ENCODE results near the gene WDFY2.

Gene WDFY2

DNA sequence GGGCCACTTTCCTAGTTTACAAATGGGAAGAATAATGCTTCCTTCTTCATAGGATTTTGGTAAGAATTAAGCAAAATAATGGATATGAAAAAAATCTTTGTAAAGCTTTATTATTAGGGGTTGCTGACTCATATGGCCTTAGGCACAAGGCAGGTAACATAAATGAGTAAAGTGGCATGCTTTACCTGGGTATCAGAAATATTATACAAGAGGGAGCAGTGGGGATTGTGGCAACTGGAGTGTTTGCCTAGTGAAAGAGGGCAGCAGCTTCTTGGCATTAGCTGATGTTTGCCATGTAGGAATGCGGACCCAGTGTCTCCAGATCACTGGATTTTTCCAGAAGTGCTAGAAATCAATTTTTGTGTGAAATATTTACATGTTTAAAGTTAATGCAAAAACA lies 19.5 kb downstream of the WDFY2 start:
- DNase-seq: no peak

DNA sequence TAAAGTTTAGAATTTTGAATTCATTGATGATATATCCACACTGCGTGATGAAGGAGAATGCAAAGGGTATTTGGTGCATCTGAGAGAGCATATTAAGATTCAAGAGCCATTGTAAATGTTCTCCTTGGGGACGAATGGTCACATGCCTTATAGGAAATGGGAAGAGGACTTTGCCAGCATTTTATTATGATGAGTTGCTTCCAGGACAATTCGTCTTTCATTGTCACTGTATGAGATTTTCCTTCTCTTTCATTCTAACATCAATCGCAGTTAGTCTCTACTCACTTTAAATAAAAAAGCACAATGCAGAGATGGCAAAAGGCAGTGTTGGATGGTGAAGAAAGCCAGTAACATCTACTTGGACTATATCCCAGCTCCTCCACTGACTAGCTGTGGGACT lies 21.4 kb downstream of the WDFY2 start:
- no peak for DNase-seq

DNA sequence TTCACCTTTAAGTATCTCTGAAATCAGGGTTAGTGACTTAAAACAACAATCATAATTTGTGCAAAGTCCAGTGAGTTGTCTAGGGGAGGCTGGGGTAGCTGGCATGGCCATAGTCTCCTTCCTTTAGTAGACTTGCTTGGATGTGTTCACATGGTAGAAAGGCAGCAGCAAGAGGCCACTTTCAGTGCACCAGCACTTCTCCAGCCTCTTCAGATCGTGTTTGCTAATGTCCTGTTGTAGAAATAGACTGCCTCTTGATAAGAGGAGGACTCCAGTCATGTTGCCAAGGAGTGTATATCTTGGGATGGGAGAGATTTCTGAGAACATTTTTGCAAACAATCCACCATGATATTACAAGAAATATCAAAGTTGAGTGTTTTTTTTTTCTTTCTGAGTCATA lies 22.9 kb downstream of the WDFY2 start:
- no peak for DNase-seq

DNA sequence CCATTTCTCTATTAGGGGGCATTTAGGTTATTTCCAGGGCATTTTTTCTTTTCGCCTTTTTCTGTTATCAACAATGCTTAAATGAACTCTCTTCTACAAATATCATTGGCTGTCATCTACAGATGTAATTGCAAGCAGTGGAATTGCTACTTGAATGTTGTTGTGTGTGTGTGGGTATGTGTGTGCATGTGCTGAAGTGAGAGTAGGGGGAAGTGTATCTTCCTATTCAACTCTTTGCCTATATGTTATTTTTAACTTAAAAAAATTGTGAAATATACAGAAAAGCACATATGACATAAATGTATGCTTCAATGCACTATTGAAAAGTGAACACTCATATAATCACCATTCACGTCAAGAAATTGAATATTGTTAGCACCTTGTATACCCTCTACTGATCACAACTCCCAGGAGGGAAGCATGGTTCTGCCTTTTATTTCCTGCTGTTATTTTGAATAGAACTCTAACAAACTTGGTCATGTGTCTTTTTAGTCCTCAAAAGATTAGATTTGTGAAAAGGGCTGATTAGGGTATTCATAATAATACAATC lies 24.7 kb downstream of the WDFY2 start:
- DNase-seq: no peak

DNA sequence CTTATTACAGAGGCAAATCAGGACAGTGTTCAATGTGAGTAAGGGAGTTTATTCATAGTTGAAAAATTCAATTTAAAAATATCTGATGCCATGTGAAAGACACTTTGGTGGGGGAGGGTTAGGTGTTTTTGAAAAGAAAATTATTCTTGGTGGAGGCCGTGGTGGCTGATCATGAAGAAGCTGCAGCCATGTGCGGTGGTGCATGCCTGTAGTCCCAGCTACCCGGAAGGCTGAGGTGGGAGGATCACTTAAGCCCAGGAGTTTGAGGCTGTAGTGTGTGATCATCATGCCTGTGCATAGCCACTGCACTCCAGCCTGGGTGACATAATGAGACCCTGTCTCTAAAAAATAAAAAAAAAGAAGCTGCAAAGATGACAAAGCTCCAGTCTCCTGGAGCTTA lies 28.6 kb downstream of the WDFY2 start:
- DNase-seq: no peak

DNA sequence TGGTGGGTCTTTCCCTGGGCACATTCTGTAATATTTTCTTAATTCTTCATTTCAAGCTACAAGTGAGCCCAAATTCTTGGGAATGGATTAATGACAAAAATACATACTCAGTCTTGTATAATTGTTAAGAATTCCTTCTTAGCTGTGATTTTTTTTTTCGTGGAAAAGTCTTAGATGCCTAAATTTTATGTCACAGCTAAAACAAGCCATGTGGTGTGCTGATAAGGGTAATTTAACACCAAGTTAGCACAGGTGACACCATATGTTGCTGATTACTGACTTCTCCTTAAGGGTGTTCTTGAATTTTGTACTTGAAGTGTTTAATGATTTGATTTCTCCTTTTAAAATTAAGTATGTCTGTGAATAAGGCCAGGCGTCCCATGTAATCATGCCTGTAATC lies 29.3 kb downstream of the WDFY2 start:
- no peak for DNase-seq

DNA sequence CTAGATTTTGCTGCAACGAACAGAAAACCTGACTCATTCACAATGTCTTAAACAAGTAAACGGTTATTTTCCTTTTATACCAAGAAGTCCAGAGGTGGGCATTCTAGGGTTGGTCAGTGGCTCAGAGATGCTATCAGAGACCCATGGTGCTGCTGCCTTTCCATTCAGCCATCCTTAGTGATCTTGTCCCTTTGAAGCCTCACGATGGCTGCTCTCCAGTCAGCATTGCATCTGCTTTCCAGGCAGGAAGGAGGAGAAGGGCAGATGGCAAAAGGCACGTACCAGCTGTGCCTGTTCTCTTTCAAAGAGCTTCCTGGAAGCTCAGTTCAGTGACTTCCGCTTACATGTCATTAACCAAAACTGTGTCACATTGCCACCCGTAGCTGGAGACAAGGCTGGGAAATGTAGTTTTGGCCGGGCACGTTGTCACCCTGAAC lies 30.1 kb downstream of the WDFY2 start:
- DNase-seq: peak; percentile 22 to 27

DNA sequence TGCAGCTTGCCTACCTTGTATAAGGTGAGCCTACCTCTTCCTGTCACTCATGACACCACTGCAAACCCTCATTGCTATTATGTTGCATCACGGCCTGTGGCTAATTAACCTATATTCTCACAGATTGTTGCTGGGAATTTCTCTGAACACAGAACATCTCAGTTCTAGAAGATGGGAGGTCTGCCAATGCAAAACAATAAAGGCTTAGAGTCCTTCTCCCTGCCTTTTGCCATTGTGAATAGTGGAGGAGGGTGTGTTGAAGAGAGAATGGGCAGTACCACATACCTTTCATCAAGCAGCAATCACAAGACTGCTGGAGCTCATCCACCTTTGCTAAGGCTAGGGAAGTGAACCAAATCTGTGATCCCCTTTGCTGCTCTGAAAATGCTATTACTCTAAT lies 34.4 kb downstream of the WDFY2 start:
- DNase-seq: no peak

DNA sequence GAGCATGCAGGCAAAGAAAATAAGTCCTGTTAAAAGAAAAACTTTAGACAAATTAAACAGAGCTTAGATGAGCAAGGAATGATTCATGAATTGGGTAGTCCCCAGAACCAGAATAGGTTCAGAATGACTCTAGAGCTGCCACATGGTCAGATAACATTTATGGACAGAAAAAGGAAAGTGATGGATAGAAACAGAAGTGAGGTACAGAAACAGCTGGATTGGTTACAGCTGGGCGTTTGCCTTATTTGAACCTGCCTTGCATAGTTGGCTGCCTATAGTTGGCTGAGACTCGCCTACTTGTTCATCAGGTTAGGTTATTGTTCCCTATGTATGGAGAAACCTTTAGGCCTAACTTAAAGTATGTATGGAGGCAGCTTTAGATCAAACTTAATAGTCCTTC lies 35.4 kb downstream of the WDFY2 start:
- no peak for DNase-seq

DNA sequence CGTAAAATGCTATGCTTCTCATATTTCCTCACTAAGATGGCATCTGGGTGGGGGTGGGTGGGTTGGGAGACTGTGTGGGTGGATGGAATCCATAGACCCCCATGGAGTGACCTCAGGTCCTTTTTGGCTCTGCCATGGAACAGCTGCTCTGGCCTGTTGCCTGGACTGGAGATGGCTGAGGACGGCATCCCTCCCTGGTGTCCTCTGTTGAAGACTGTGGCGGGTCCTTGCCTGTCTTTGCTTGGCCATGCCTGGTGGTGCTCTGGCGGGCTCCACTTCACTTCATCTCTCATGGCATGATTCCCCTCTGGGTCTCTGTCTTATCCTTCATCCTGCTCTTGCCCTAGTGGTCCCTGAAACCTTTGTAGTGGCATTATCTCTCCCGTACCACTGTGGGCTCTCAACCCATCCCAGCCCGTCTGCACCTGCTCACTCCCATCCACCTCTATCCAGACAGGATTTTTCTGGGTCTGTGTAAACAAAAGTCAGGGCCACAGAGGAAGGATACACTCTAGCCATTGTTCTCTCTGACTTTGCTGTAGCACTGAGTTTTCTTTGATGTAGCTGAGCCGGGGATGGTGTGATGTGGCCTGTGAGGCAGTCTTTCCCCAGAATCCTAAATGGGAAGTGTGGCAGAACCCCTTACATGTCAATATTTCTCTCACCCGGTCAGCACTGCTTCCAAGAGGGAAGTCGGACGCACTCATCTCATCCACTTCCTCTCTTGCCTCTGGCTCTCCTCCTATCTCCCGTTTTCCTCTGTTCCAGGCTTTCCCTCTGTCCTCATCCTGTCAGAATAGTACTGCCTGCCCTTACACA lies 36.1 kb downstream of the WDFY2 start:
- no peak for DNase-seq

DNA sequence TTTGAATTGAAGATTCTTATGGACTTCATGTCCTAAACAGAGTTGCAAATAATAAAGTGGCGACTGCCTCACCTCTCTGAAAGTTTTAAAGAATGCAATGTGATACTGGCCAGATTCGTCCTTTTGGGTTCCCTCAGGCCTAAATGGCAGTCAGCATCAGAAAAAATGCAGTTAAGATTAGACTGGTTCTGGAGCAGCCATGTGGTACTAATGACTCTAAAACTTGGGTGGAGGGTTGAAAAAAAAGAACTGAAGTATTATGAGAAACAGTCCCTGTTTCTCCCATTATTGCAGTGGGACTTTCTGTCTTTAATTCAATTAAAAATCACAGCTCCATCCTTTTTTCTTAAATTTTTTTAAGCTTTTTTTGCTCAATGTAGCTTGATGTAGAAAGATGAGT lies 37.3 kb downstream of the WDFY2 start:
- no peak for DNase-seq

DNA sequence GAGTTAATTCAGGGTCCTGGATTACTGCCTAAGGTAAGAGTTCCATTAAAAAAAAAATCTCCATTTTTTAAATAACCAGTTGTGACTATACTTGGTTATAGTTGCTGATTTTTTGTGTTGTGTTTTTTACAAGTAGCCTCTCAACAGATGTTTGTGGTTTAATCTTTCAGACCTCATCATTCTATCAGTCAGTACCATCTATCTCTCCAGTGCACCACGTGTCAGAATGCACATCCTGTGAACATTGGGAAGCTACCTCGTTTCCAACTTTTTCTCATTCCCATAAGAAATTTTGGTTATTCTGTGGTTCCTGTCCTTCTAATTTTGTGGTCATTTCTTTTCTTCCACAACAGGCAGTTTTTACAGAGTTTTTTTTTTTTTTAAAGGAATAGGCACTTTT lies 39.2 kb downstream of the WDFY2 start:
- DNase-seq: no peak

DNA sequence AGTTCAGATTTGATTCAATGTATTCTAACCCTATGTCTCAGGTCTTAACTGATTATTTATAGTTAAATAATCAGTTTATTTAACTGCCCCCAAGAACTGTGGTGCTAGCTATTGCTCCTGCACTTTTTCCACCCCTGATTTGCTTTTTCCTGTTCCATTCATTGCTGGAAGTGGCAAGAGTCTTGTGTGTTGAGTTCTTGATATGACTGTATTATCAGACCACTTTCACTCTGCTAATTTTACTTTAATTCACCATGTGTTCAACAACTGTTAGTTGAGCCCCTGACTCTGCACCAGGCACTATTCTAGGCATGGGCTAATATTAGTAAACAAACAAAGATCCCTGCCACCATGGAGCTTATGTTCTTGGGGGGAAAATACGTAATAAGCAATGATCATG lies 39.9 kb downstream of the WDFY2 start:
- DNase-seq: no peak

DNA sequence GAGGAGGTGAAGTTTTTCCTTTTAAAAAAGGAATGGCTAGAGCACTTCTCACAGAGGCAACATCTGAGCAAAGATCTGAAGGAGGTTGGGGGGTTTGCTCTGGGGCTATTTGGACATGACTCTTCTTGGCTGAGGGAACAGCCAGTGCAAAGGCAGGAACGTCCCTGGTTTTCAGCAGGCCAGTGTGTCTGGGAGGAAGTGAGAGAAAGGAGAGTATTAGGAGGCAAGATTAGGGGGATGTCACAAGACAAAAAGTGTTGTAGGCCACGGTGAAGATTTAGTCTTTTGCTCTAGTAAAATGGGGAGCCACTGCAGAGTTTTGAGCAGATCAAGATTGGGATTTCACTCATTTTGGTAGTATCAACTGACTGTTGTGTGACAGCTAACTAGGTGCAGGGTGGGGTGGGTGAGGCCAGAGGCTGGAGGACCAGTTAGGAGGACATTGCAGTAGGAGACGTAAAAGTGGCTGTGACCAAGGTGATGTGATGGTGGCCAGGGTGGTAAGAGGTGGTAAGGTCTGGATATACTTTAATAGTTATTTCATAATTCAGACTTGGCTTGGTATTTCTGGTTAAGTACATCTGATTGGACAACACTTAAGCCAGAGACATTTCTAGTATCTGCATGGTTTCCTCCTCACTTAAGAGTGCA lies 40.6 kb downstream of the WDFY2 start:
- DNase-seq: no peak

DNA sequence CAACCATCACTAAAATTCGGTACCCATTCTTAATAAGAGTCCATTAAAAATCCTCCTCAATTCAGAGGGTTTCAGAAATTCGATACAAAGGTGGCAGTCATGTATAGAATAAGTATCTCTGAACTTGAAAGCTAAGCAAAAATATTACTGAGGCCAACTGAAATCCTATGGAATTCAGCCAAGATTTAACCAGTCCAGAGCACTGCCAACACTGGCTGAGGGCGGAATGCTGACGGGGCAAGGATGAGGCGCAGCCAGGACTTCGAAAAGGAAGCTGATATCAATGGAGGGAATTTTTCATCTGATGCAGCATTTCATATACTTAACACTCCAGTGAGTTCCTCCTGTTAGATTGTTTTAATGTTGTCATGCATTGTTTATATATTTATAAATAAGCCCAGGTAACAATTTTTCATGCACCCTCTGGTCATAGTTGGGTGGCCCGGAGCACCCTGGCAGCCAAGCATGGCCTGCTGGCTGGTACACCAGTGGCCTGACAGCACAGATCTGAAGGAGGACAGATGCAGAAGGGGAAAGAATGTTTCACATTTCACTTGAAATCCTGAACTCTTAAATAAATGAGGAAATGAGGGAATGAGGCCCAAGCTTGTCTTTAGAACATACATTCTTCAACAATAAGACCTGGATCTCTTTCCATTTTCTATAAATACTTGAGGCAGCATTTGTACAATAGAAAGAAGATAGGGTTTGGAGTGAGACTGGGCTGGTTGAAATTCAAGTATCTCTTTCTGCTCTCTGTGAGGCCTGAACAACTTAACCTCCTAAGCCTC lies 41.5 kb downstream of the WDFY2 start:
- DNase-seq: no peak

DNA sequence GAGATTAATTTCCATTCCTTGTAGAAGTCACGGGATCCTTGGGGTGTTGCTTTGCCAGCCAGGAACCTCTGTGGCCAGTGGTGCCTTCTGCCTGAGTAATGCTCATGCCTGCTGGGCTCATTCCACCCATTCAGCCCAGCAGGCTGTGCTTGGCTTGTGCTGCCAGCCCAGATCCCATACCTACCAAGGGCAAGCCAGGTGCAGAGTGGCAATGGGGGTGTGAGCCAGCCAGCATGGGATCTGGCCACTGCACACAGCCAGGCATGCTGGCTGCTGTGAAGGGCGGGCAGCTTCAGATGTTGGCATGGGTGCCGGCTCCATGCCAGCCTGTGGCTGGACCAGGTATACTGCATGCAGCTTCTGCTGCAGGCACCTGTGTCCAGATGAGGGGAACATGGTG lies 42.5 kb downstream of the WDFY2 start:
- no peak for DNase-seq

DNA sequence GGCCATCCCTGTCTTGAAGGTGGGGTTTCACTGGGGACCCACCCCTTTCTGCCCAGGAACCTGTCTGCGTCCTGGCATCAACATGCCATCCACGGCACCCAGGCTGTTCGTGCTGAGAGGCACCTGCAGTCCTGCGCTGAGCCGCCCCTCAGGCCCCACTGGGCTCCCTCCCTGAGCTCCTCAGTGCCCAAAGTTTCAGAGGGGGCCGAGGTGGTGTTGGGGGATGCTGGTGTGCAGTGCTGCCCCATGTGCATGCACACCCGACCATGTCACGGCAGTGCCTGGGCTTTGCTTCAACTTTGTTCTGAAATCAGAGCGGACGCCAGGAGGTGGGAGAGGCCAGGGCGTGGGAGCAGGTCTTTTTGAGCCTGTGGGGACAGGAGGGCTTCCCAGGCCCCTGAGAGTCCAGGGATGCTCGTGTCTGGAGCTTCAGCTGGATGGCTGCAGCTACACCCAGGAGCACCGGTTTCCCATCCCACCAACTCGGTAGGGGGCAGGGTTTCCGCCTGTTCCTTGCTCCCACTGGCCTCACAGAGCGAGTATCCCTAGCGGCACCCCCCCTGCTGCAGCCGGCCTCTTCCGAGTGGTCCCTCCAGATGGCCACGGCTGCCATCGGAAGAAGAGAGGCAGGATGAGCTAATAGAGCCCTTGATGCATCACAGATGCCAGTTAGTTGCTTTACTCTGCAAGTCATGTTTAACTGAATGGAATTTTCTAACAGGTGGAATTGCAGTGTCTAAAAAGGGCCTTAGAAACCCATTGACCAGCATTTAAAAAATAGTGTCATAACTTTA lies 44.0 kb downstream of the WDFY2 start:
- no peak for DNase-seq

DNA sequence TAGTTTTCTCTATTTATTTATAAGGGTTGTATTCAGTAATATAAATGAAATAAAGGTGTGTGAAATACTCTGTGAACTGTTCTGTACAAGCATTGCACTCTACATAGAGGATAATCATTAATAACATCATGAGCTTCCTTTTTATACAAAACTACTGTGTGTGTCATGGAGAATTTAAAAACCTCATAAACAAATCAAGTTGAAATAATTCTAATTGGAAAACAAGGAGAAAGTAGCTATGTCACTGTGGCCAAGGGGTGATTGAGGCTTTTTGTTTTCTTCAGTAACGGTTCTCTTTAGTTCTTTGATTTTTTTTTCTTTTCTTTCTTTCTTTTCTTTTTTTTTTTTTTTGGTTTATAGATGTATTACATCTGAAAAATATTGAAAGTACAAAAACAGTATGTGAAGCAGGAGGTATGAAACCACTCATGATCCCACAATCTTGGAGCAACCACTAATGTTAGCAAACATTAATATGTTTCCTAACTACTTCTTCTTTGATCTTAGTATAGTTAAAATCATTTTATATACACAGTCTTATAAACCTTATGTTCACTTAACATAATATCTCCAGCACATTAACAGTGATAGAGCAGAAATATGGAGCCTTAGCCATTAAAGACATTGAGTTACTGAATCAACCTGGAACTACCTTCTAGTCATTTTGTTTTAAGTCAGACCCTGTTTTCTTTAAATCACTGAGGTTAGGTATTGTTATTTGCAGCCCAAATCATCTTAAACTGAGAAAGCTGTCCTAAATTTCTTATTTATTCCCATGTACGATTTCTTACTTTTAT lies 45.4 kb downstream of the WDFY2 start:
- no peak for DNase-seq

DNA sequence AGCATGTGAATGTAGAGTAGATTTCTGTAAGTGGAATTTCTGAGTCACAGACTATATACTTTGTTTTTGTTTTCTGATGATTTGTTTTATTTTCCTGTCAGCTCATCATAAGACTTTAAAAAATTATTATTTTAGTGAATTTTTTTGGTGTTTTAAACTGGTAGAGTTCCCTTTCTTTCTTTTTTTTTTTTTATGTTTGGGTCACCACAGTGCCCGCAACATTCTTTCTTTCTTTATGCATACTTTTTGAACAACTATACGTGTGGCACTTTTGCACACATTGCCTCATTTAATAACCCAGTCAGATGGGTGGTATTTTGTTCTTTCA lies 46.0 kb downstream of the WDFY2 start:
- DNase-seq: no peak

DNA sequence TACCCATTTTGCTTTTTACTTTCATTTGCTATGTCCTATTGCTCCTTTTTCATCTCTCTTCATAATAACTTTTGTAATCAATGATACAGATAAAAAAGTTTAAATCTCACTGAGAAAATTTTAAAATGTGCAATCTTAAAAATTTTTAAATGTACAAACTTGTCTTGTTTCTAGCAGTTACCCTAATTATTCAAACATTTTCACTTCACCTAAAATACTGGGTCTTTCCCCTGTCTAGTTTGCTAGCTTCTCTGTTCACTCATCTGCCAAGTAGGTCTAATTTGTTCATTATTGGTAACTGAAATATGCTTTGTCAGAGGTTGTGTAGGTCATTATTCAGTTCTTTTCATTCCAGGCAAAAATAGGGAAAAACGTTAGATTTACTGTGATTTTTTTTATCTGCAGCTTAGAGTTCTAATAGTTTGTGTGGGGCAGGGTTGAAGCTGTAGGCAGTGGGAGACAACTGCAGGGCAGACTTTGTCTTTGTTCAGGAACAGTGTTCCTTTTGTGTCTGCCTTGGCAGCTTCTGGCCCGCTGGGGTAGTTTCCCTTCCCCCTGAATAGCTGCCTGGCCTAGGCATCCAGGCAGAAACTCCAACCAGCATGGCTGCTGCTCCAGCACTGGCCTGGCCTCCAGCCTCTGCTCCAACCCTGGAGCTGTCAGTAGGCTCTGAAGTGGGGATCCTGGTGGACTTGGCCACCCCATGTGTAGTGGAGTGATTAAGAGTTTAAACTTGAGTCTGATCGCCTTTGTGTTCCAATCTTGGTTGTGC lies 48.5 kb downstream of the WDFY2 start:
- DNase-seq: no peak
